PFSK-1 (cell line): Measurements from ENCODE around the gene RGL3.

Source experiments
- FOXP2 ChIP-seq: optimal IDR thresholded peaks from 2 replicates; pipeline ENCODE3; 2011; ENCODE audit warnings: borderline replicate concordance, control low read depth, inconsistent platforms; ENCODE audit not compliant: insufficient read depth; ENCODE audit errors: extremely low read length, extremely low read depth
- POLR2AphosphoS5 ChIP-seq: IDR thresholded peaks from 2 replicates; pipeline ENCODE4 v1.6.1; 2012; ENCODE audit warnings: low read depth, mild to moderate bottlenecking, control low read depth, low read length, moderate library complexity
- REST ChIP-seq, 2 experiments: IDR thresholded peaks; 2 replicates each; pipeline versions ENCODE4 v1.6.1 to v1.8.0; 2011 to 2012; ENCODE audit warnings: low read depth in 2 of 2, low read length in 2 of 2, control low read depth in 1 of 2, inconsistent platforms in 1 of 2, mild to moderate bottlenecking in 1 of 2, moderate library complexity in 1 of 2; ENCODE audit not compliant: insufficient read depth in 1 of 2
- SIN3A ChIP-seq: IDR thresholded peaks from 2 replicates; pipeline ENCODE4 v1.6.1; 2012; ENCODE audit warnings: mild to moderate bottlenecking, low read length, moderate library complexity, borderline replicate concordance; ENCODE audit not compliant: insufficient read depth
- TAF1 ChIP-seq: IDR thresholded peaks from 2 replicates; pipeline ENCODE4 v1.6.1; 2012; ENCODE audit warnings: low read length, control low read depth, borderline replicate concordance; ENCODE audit not compliant: insufficient read depth

Gene RGL3

GRCh38 chr19:11421371-11422098 is 2.4 kb upstream of the RGL3 start:
- no peak for TF ChIP-seq FOXP2
- TF ChIP-seq TAF1: no peak
- TF ChIP-seq POLR2AphosphoS5: no peak
- TF ChIP-seq REST (IDR thresholded peaks at IDR 0.05; ENCODE audit: insufficient read depth in 1 of 2, low read depth in 2 of 2, low read length in 2 of 2): no peak
- no peak for TF ChIP-seq SIN3A

GRCh38 chr19:11420429-11421370 is 1.6 kb upstream of the RGL3 start:
- no peak for TF ChIP-seq SIN3A

- no peak for TF ChIP-seq REST (IDR thresholded peaks at IDR 0.05; ENCODE audit: insufficient read depth in 1 of 2, low read depth in 2 of 2, low read length in 2 of 2)
- TF ChIP-seq POLR2AphosphoS5: no peak
- no peak for TF ChIP-seq TAF1
- no peak for TF ChIP-seq FOXP2
- no peak for TF ChIP-seq SIN3A
Observed at GRCh38 chr19:11418094-11418548, 993 bp downstream of the RGL3 start.

GRCh38 chr19:11416346-11417052 is 2.6 kb downstream of the RGL3 start:
- TF ChIP-seq SIN3A: no peak
- no peak for TF ChIP-seq POLR2AphosphoS5
- TF ChIP-seq REST (IDR thresholded peaks at IDR 0.05; ENCODE audit: insufficient read depth in 1 of 2, low read depth in 2 of 2, low read length in 2 of 2): no peak
- TF ChIP-seq FOXP2: no peak
- TF ChIP-seq TAF1: no peak

- no peak for TF ChIP-seq REST (IDR thresholded peaks at IDR 0.05; ENCODE audit: insufficient read depth in 1 of 2, low read depth in 2 of 2, low read length in 2 of 2)
- TF ChIP-seq POLR2AphosphoS5: no peak
Observed at GRCh38 chr19:11414544-11414943, 4.6 kb downstream of the RGL3 start.
